ENCODE results near the gene HNRNPR. TPM values are rescaled to one million over a fixed set of nuclear protein-coding genes. Genes with fewer than 3 reads are reported as not detected.

HNRNPR gene
- total and polyA plus RNA-seq, 2 donors (not counting 3 experiments of a cell fraction or from before 2014, with no cell fraction given) = 111 to 171 TPM

GRCh38 chr1:23339632-23340031 is 4.5 kb downstream of the HNRNPR start:
- no peak for DNase-seq (ENCODE audit: low read depth, low spot score)
- TF ChIP-seq, protein P1, sequence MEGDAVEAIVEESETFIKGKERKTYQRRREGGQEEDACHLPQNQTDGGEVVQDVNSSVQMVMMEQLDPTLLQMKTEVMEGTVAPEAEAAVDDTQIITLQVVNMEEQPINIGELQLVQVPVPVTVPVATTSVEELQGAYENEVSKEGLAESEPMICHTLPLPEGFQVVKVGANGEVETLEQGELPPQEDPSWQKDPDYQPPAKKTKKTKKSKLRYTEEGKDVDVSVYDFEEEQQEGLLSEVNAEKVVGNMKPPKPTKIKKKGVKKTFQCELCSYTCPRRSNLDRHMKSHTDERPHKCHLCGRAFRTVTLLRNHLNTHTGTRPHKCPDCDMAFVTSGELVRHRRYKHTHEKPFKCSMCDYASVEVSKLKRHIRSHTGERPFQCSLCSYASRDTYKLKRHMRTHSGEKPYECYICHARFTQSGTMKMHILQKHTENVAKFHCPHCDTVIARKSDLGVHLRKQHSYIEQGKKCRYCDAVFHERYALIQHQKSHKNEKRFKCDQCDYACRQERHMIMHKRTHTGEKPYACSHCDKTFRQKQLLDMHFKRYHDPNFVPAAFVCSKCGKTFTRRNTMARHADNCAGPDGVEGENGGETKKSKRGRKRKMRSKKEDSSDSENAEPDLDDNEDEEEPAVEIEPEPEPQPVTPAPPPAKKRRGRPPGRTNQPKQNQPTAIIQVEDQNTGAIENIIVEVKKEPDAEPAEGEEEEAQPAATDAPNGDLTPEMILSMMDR (IDR thresholded peaks at IDR 0.05; ENCODE audit: extremely low read depth in 1 of 2, insufficient read depth in 1 of 2, low read depth in 1 of 2, low read length in 2 of 2) = no peak
- no peak for TF ChIP-seq MYC (IDR thresholded peaks at IDR 0.05; ENCODE audit: low read depth, low read length)
- TF ChIP-seq JUN (IDR thresholded peaks at IDR 0.05; ENCODE audit: borderline replicate concordance, insufficient read depth, insufficient read length, low read depth) = no peak
- TF ChIP-seq, protein P2, sequence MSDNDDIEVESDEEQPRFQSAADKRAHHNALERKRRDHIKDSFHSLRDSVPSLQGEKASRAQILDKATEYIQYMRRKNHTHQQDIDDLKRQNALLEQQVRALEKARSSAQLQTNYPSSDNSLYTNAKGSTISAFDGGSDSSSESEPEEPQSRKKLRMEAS (IDR thresholded peaks at IDR 0.05; ENCODE audit: insufficient read depth, insufficient read length) = no peak
- TF ChIP-seq POLR2AphosphoS5 (IDR thresholded peaks at IDR 0.05; ENCODE audit: insufficient read depth, low read depth, low read length) = no peak
- TF ChIP-seq POLR2A (IDR thresholded peaks at IDR 0.05; ENCODE audit: low read depth, low read length) = no peak
- no peak for TF ChIP-seq GATA2 (IDR thresholded peaks at IDR 0.05; ENCODE audit: insufficient read depth, insufficient read length, low read depth, low read length)
- no peak for TF ChIP-seq EZH2 (IDR thresholded peaks at IDR 0.05; ENCODE audit: borderline replicate concordance, low read depth, low read length, severe bottlenecking)
- no peak for TF ChIP-seq FOS (IDR thresholded peaks at IDR 0.05; ENCODE audit: borderline replicate concordance, insufficient read depth, low read length)
- Histone ChIP-seq H3K9ac (replicated peaks; ENCODE audit: extremely low read depth, insufficient read depth, low read length) (no peak overlapping the region), H3K27me3 (ENCODE audit: control insufficient read depth in 2 of 2, insufficient read depth in 2 of 2, low read length in 2 of 2) (no peaks in the 10 kb centered on the region), H3K27ac (ENCODE audit: insufficient read depth, low read depth, low read length) (no peak overlapping the region), H3K9me1 (replicated peaks; ENCODE audit: control insufficient read depth, extremely low read depth, insufficient read depth, low read length) (no peaks in the 10 kb centered on the region), H2AFZ (ENCODE audit: low read depth, low read length) (no peak overlapping the region), H4K20me1 (replicated peaks; ENCODE audit: control insufficient read depth, extremely low read depth, insufficient read depth, low read length) (peaks cover 16% of the 10 kb centered on the region), H3K4me1 (ENCODE audit: control insufficient read depth, extremely low read depth, insufficient read depth, low read length) (peaks cover 22% of the 10 kb centered on the region), H3K36me3 (ENCODE audit: control insufficient read depth in 2 of 2, extremely low read depth in 1 of 2, insufficient read depth in 2 of 2, low read length in 2 of 2) (peaks cover 5 to 19% of the 10 kb centered on the region in 2 experiments), H3K9me3 (replicated peaks; ENCODE audit: control insufficient read depth, insufficient read depth, low read length) (no peaks in the 10 kb centered on the region), H3K79me2 (ENCODE audit: control insufficient read depth, insufficient read depth, low read length) (peaks cover 86% of the 10 kb centered on the region), H3K4me2 (ENCODE audit: insufficient read depth, low read length) (peak overlapping the region; percentile 98), H3K4me3 (replicated peaks in 1 of 3; ENCODE audit: insufficient read depth in 1 of 3, low read depth in 1 of 3, low read length in 3 of 3) (no peak overlapping the region)
- ChIA-PET CTCF (interaction anchor here (1.2 to 4.1 kb wide), 4 partner anchors 10 to 200 kb away, joined by 3 to 28 read pairs (median 6); no protein-coding TSS in a partner anchor), POLR2A (interaction anchor here (0.6 kb wide), 1 partner anchor 40 kb away, joined by 3 read pairs; no protein-coding TSS in a partner anchor)
- no TSS peak for BruUV-seq (replicated peaks)
- intact Hi-C loops (cut with micrococcal nuclease) (loop anchor here (5.0 to 10.0 kb wide), 2 partner anchors 112 to 195 kb away; partner anchors contain the start of gene E2F2), dilution Hi-C loops (cut with MboI; ENCODE audit: extremely low pct_ligation_motif_present, low sequenced_read_pairs) (no loop called here)
- no peak for FAIRE-seq

Measured in endothelial cell of umbilical vein (primary cell).